Type B pancreatic cell (in vitro differentiated cells): ENCODE measurements around the gene ZNF304. TPM values are rescaled to one million over a fixed set of nuclear protein-coding genes. Genes with fewer than 3 reads are reported as not detected.

Source experiments
- DNase-seq: peaks from one replicate; pipeline ENCODE4 v3.0.0; 2021; ENCODE audit warnings: mixed read lengths; ENCODE audit not compliant: unreplicated experiment; ENCODE audit errors: extremely low spot score
- H3K27ac Mint-ChIP-seq: 2 replicates; pipeline ENCODE4 v1.8.0; 2021; ENCODE audit warnings: mild to moderate bottlenecking, mixed read lengths
- H3K27me3 Mint-ChIP-seq: 2 replicates; pipeline ENCODE4 v1.8.0; 2021; ENCODE audit warnings: mixed read lengths
- H3K36me3 Mint-ChIP-seq: 2 replicates; pipeline ENCODE4 v1.8.0; 2021; ENCODE audit warnings: mixed read lengths
- H3K4me1 Mint-ChIP-seq: one replicate; pipeline ENCODE4 v1.8.0; 2021; ENCODE audit warnings: mixed read lengths; ENCODE audit not compliant: unreplicated experiment
- H3K4me3 Mint-ChIP-seq: 2 replicates; pipeline ENCODE4 v1.8.0; 2021; ENCODE audit warnings: mild to moderate bottlenecking, mixed read lengths
- H3K9me3 Mint-ChIP-seq: 2 replicates; pipeline ENCODE4 v1.8.0; 2021; ENCODE audit warnings: mixed read lengths
- total RNA-seq: library from RNA; stranded (reverse); gene quantifications from 2 replicates; pipeline ENCODE4 v1.2.1, GENCODE V29; 2021; ENCODE audit warnings: low replicate concordance
- TF ChIP-seq, protein P1 (sequence below): fragments of 200-600 bp; sonication (generic); conservative IDR thresholded peaks from 2 replicates; pipeline ENCODE4 v1.5.0; 2021; ENCODE audit warnings: antibody characterized with exemption, mild to moderate bottlenecking

The ZNF304 gene
- total RNA-seq, 1 donor from 2014 or later, result 12.1 TPM

DNA sequence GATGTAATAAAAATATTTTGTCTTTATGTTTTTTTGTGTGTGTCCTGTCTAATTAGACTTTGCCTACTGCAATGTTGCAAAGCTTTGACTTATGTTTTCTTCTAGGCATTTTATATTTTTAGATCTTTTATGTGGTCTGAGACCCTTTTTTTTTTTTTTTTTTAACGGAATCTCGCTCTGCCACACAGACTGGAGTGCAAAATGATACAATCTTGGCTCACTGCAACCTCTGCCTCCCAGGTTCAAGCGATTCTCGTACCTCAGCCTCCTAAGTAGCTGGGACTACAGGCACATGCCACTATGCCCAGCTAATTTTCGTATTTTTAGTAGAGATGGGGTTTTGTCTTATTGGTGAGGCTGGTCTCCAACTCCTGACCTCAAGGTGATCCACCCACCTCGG, 8.5 kb upstream of the ZNF304 start:
- no peak for DNase-seq
- Mint-ChIP-seq H3K4me1 (no peaks in the 10 kb centered on the region), H3K27me3 (peaks cover 24% of the 10 kb centered on the region), H3K27ac (no peak overlapping the region), H3K9me3 (no peaks in the 10 kb centered on the region), H3K36me3 (no peaks in the 10 kb centered on the region), H3K4me3 (no peak overlapping the region)
- TF ChIP-seq, protein P1, sequence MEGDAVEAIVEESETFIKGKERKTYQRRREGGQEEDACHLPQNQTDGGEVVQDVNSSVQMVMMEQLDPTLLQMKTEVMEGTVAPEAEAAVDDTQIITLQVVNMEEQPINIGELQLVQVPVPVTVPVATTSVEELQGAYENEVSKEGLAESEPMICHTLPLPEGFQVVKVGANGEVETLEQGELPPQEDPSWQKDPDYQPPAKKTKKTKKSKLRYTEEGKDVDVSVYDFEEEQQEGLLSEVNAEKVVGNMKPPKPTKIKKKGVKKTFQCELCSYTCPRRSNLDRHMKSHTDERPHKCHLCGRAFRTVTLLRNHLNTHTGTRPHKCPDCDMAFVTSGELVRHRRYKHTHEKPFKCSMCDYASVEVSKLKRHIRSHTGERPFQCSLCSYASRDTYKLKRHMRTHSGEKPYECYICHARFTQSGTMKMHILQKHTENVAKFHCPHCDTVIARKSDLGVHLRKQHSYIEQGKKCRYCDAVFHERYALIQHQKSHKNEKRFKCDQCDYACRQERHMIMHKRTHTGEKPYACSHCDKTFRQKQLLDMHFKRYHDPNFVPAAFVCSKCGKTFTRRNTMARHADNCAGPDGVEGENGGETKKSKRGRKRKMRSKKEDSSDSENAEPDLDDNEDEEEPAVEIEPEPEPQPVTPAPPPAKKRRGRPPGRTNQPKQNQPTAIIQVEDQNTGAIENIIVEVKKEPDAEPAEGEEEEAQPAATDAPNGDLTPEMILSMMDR, result no peak

GRCh38 chr19:57348136-57348535, 2.9 kb upstream of the ZNF304 start:
- Mint-ChIP-seq H3K4me3 (no peak overlapping the region), H3K36me3 (peaks cover 19% of the 10 kb centered on the region), H3K4me1 (peaks cover 22% of the 10 kb centered on the region), H3K27me3 (peaks cover 24% of the 10 kb centered on the region), H3K9me3 (peaks cover 4% of the 10 kb centered on the region), H3K27ac (no peak overlapping the region)
- TF ChIP-seq, protein P1, result no peak
- no peak for DNase-seq

- Mint-ChIP-seq H3K9me3 (peaks cover 4% of the 10 kb centered on the region), H3K36me3 (peaks cover 50% of the 10 kb centered on the region), H3K27me3 (peaks cover 4% of the 10 kb centered on the region), H3K27ac (peak overlapping the region; percentile 98), H3K4me3 (peak overlapping the region; percentile 96), H3K4me1 (peaks cover 27% of the 10 kb centered on the region)
- DNase-seq, result no peak
- TF ChIP-seq, protein P1, result no peak
Measured at GRCh38 chr19:57351867-57352266, 796 bp downstream of the ZNF304 start.

DNA sequence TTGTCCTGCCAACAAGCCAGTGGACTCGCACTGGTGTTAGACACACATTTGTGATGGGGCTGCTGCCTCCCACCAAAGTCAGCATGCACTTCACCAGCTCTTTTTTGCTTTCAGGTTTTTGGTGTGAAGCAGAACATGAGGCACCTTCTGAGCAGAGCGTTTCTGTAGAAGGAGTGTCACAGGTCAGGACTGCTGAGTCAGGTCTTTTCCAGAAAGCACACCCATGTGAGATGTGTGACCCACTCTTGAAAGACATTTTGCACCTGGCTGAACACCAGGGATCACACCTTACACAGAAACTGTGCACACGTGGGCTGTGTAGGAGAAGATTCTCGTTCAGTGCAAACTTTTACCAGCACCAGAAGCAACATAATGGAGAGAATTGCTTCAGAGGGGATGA, 4.8 kb downstream of the ZNF304 start:
- H3K4me1 Mint-ChIP-seq, result peaks cover 25% of the 10 kb centered on the region
- H3K36me3 Mint-ChIP-seq, result peaks cover 72% of the 10 kb centered on the region
- no peak for DNase-seq
- H3K27ac Mint-ChIP-seq, result no peak overlapping the region
- no peak overlapping the region for H3K4me3 Mint-ChIP-seq
- H3K27me3 Mint-ChIP-seq, result no peaks in the 10 kb centered on the region
- TF ChIP-seq, protein P1, result no peak
- peaks cover 2% of the 10 kb centered on the region for H3K9me3 Mint-ChIP-seq

GRCh38 chr19:57357406-57357805, 6.3 kb downstream of the ZNF304 start:
- no peaks in the 10 kb centered on the region for H3K27me3 Mint-ChIP-seq
- peaks cover 63% of the 10 kb centered on the region for H3K36me3 Mint-ChIP-seq
- TF ChIP-seq, protein P1, result no peak
- H3K4me3 Mint-ChIP-seq, result no peak overlapping the region
- no peak for DNase-seq
- H3K9me3 Mint-ChIP-seq, result no peaks in the 10 kb centered on the region
- H3K27ac Mint-ChIP-seq, result no peak overlapping the region
- H3K4me1 Mint-ChIP-seq, result peaks cover 12% of the 10 kb centered on the region

DNA sequence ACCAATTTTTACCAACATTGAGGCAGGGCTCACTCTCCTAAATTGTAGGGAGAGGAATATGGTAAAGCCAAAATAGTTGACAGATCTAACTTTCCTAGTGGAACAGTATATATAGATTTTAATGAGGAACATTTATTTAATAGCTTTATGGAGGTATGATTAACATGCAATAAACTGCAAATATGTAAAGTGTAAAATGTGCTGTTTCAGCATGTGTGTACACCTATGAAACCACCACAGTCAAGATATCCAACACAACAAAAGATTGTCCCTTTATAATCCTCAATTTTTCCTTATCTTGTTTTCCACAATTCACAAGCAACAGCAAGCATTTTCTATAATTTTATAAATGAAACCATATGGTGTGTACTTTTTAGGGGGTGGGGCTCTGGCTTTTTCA, 8.2 kb downstream of the ZNF304 start:
- Mint-ChIP-seq H3K4me3 (no peak overlapping the region), H3K27me3 (peaks cover 3% of the 10 kb centered on the region), H3K9me3 (peaks cover 9% of the 10 kb centered on the region), H3K4me1 (peaks cover 17% of the 10 kb centered on the region), H3K27ac (no peak overlapping the region), H3K36me3 (peaks cover 64% of the 10 kb centered on the region)
- TF ChIP-seq, protein P1, result no peak
- no peak for DNase-seq
